ENCODE results near the gene DNAH1. TPM values are rescaled to one million over a fixed set of nuclear protein-coding genes. Genes with fewer than 3 reads are reported as not detected.
A peak's percentile ranks its signal among the peaks of the same experiment; 100 is the strongest.

The DNAH1 gene
- total RNA-seq, 1 donor from 2014 or later = 13.8 TPM

DNA sequence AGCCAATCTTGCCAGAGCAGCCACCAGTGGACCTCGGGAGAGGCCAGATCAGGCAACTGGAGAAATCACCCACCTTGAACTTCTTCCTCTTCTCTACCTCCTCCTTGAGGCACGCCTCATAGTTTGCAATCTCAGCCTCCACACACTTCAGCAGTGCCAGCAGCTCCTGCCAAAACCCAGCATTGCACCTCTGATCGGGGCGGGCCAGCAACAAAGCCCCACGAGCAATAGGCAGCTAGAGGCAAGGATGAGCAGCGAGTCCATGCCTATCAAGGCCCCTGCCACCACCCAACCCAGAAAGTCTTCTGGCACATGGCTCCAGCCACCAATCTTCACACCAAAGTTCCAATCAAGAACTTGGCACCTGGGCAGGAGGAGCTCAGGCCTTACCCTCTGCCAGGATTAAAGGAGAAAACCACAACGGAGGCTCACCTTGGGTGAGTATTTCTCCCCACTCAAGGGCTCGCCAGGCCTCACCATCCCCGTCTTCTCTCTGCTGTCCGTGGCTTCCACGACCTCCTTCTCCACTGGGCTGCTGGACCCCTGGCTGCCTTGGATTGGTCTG is 86.7 kb downstream of the DNAH1 start:
- DNase-seq (ENCODE audit: low spot score) = no peak

GRCh38 chr3:52403271-52403841 is 87.2 kb downstream of the DNAH1 start:
- DNase-seq (ENCODE audit: low spot score) = no peak

DNA sequence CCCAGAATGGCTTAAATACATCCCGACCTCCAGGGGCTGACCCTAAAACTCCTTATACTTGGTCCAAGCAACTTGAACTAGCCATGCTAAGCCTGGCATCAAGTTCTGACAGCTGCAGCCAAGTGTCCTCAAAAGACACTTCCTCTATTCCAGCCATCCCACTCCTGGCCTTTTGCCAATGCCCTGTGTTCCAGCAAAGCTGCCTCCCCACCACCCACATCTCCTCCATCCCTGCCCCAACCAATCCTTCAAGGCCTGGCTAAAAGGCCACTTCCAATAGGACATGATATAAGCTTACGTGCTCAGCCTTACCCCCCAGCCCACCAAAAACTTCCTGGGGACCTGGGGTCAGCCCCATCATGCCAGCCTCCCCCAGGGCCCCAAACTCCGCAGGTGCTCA is 87.8 kb downstream of the DNAH1 start:
- DNase-seq (ENCODE audit: low spot score) = no peak

DNA sequence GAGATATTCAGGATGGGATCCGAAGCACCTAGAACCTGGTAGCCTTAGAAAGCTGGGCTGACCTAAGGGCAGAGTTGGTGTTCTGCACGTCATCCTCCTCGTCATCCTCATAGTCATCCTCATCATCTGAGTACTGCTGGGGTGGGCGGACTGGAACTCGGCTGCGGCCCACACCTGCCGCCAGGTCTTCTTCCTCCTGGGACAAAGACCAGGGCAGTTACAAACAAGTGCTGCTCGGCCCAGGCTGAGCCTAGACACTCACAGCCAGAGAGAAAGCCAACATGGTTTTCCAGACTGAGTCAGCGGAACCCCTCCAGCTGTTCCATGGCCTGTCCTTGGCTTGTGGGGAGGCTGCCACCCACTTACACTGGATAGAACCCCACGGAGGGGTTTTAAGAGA is 88.3 kb downstream of the DNAH1 start:
- DNase-seq (ENCODE audit: low spot score) = no peak

DNA sequence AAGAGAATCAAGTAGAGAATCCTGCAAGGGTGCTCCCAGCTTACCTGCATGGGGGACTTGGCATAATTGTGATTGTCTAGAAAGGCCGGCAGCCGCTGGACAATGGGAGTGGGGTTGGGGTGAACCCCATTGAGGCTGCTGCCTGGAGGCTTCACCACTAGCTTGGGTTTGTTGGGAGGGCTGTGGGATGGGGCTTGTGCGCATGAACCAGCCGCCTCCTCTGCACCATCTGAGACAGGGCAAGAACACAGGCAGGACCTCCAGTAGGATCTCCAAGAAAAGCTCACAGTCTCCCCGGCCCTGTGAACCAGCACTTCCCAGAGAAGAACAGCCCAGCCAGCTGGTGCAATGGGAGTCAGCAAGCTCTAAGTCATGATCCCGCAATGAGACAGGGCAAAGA is 88.9 kb downstream of the DNAH1 start:
- no peak for DNase-seq (ENCODE audit: low spot score)

DNA sequence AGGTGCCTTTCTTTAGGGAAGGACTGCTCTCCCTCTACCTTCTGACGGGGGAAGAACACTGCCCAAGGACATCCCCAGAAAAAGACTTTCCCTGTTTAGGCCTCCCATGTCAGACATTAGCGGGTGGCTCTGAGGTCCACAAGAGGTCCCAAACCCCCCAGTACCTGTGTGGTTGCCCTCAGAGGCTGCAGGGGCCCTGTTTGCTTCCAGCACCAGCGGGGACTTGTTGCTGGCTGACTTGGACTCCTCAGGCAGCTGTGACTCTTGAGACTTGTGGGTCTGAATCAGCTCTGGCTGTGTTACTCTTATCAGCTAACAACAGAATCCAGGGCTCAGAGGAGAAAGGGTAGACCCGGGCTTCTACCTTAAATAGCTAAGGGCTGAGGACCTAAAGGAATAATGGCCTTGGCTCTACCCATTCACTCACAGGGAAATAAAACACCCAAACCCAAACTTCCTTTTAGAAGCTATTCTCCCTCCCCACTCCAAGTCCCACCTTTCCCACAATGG is 89.5 kb downstream of the DNAH1 start:
- no peak for DNase-seq (ENCODE audit: low spot score)

DNA sequence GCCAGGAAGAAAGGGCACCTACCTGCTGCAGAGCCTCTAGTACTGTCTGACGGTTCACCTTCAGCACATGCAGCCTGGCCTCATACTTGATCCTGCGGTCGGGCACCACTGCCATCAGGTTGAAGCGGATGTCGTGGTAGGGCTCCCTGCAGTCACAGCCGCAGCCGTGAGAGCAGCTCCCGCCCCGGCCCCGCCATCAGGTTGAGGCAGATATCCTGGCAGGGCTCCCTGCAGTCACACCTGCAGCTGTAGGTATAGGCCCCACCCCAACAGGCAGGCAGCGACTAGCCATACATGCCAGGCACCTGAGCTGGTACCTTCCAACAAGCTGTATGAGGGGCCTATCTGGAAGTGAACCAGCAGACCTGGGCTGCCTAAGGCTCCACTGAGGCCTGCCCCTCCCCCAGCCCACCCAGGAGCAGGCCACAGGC is 90.1 kb downstream of the DNAH1 start:
- no peak for DNase-seq (ENCODE audit: low spot score)

GRCh38 chr3:52406791-52407510 is 90.8 kb downstream of the DNAH1 start:
- DNase-seq (ENCODE audit: low spot score) = no peak

DNA sequence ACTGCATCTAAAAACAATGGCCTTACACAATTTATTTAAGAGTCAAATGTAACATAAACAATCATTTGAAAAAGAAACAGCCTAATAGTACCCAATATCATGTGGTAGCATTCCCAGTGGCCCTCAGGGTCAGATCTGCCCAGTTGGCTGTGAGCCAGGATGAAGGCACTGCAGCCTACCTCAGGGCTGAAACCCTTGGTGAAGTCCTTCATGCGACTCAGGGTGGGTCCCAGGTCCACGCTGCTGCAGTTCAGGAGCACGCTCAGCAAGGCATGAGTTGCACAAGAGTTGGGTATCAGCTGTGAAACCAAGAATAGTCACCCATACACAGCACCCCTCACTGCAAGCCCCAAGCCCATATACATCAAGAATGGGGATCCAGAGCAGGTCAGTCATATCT is 91.7 kb downstream of the DNAH1 start:
- DNase-seq (ENCODE audit: low spot score) = no peak

DNA sequence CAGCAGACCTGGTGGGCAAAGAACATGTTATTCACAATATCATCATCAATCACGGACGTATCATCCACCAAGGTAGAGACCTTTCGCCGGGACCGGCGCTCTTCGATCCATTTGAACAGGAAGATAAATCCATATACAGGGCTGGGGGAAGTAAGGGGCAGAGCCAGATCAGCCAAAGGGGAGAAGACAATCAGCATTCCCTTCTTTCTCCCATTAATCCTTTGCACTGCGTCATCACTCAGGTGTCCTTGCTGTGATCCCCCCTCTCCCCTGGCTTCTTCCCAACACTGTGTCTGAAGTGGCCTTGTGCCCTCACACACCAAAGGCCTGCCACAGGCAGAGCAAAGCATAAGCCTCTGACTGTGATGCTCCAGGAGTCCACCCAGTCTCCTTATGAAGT is 92.3 kb downstream of the DNAH1 start:
- no peak for DNase-seq (ENCODE audit: low spot score)

- no peak for DNase-seq (ENCODE audit: low spot score)
Observed at GRCh38 chr3:52415800-52416199, 99.7 kb downstream of the DNAH1 start.

DNA sequence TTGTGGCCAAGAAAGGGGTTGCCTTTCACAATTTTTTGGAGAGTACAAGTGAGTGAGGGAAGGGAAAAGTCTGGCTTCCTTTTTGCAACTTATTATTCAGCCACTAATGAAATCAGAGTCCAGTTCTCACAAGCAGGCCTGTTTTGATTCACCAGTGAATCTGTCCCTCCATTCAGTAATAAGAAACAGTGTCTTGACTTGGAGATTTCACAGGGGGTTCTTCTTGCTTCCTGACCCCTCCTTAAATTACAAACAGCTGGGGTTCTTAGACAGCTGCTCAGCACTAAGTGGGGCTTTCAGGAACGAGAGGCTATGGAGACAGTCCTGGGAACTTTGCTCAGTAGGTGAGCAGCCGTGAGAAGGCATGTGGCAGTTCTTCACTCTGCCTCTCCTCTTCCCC is 104.3 kb downstream of the DNAH1 start:
- DNase-seq (ENCODE audit: low spot score) = no peak

- no peak for DNase-seq (ENCODE audit: low spot score)
Observed at GRCh38 chr3:52422669-52423068, 106.5 kb downstream of the DNAH1 start.

DNA sequence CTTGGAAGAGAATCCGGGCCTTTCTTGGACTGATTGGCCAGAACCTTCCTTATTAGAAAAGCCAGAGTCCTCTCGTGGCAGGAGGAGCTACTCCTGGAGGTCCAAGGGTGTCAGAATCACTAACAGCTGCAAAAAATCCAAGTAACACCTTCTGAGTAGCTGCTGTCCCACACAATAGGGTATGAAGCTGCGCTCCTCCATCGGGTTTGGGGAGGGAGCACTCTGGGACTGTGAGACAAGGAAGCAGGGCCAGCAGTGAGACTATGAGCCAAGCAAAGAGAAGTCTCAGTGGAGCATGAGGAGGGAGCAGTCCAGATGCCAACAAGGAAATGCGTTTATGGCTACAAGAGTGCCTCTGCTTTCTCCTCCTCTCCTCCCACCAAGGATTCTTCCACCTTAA is 107.1 kb downstream of the DNAH1 start:
- no peak for DNase-seq (ENCODE audit: low spot score)

DNA sequence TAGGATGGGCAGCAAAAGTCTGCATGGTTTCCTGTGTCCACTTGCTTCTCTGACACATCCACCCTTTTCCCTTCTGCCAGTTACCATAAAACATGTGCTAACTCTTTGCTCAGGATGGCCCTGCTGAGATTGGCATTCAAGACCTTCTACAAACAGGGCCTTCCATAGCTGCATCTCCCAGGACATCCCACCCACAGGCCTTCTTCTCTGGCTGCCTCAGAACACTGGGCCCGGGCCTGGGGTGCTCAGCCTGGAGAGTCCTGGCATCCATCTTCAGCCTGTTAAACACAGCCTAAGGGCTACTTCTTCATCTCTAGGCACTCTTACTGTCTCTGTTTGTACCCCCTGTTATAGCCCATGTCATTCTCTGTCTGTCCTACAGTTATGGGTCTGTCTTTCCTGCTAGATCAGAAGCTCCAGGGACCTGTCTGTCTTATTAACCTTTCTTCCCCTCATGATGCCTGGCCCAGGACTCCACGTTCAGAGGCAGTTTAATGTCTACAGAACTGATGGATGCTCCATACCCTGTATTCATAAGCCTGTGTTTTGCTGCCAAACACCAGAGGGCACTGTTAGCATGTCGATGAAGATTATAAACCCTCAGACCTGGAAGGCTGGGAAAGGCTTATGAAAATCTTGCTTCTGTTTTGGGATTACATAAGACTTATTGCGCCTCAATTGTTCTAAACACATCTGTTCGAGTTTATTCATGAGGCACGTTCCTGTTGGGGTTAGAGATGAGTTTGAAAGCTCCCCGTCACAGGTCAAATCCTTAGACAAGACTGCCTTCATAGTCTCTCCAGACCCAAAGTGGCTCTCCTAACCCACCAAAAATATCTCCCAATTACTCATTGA is 112.3 kb downstream of the DNAH1 start:
- DNase-seq (ENCODE audit: low spot score) = peak; percentile 71

- no peak for DNase-seq (ENCODE audit: low spot score)
Observed at GRCh38 chr3:52429031-52429430, 112.9 kb downstream of the DNAH1 start.

DNA sequence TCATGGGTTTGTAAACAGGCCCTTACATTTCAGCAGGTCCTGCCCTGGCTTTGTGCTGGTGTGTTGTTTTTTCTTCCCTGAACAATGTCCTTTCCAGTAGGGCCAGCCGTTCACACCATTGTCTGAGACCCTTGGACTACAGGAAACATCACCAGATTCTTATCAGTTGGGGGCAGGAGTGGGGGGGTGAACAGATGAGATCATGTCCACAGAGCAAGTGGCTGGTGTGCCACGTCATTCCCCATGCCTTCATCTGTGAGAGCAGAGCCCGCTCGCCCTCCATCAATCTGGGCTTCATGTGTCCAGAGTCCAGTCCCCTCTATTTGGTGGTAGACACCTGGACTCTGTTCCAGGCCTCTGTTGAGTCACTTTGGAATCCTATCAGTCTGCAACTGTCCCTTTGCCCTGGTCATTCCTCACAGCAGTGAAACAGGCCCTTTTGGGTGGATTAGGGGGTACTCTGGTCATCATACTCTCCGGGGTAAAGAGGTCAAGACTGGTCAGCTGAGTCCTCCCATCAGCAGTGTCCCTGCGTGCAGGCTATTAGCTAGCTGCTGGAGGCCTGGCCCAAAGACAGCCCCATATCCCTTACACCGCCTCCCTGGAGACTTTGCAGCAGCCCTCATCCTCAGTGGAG is 113.8 kb downstream of the DNAH1 start:
- no peak for DNase-seq (ENCODE audit: low spot score)

- DNase-seq (ENCODE audit: low spot score) = no peak
Observed at GRCh38 chr3:52430416-52430810, 114.3 kb downstream of the DNAH1 start.

DNA sequence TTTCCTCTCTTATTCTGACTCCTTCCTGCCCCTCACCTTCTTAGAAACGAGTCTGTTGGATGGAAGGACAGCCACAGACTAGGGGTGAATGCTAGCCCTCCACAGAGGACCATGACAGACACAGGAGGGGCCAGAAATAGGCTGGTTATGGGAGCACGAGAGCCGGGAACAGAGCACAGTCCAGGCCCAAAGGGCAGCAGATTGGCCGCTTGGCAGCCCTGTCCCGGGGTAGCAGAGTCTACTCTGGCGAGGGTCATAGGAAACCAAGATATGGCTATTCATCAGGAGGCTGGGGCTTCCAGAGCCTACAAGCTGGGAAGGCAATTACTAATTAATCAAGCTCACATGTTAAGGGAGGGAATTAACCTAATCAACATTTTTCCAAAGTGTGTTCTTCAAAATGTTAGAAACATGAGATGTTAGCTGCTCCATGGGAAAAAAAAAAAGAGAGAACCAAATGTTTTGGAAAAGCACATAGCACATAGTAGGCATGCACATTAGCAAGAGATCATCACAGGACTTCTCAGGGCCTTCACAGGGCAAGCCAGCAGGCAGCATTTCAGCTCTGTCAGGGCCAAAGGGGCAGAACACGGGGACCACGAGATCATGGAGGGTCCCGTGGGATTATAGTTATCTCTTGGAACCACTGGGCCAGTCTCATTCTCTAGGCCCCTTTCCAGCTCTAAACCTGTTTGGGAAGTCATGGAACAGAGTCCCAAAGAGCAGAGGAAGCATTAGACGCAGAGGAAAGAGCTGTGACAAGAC is 115.5 kb downstream of the DNAH1 start:
- no peak for DNase-seq (ENCODE audit: low spot score)

- DNase-seq (ENCODE audit: low spot score) = no peak
Observed at GRCh38 chr3:52432225-52432624, 116.1 kb downstream of the DNAH1 start.

- no peak for DNase-seq (ENCODE audit: low spot score)
Observed at GRCh38 chr3:52432691-52433141, 116.6 kb downstream of the DNAH1 start.
